GM18858 (cell line): ENCODE results near the gene CRY2.

Experiments
- ATAC-seq: cut with Tn5 transposase; IDR thresholded peaks from one replicate; pipeline ENCODE4 v1.9.1; 2021; ENCODE audit not compliant: unreplicated experiment

The CRY2 gene

GRCh38 chr11:45877221-45877620 lies 29.9 kb downstream of the CRY2 start:
- ATAC-seq, result no peak

- ATAC-seq, result no peak
These were observed 30.6 kb downstream of the CRY2 start for GRCh38 chr11:45877845-45878244.

- ATAC-seq, result no peak
These were observed 32.8 kb downstream of the CRY2 start for GRCh38 chr11:45879803-45880686.

GRCh38 chr11:45880772-45881570 lies 33.7 kb downstream of the CRY2 start:
- ATAC-seq, result no peak

DNA sequence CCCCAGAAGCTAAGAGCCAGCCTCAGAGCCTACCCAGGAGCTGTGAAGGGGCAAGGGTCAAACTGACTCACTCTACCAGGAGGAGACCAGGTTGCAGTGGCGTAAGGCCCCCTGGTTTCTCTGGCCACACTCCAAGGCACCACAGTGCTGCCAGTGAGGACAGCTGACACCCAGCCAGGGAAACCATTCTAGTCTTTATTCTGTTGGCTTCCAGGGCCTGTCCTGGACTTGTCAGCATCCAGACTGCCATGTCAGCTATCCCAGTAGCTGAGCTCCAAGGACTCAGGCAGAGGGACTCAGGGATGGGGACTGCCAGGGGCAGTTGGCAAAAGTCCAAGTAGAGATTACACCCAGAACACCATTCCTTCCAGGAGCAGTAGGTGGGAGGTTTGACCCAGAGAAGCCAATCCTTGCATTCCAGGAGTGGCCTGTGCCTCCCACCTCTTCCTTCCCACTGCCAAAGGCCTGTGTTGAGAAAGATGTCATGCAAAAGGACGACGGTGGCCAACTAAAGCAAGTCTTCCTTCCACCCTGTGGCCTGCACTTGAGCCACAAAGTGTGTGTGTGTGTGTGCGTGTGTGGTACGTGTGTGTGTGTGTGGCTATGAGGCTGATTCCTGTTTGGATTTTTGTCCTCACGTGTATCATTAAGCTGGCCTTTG lies 34.6 kb downstream of the CRY2 start:
- ATAC-seq, result no peak

DNA sequence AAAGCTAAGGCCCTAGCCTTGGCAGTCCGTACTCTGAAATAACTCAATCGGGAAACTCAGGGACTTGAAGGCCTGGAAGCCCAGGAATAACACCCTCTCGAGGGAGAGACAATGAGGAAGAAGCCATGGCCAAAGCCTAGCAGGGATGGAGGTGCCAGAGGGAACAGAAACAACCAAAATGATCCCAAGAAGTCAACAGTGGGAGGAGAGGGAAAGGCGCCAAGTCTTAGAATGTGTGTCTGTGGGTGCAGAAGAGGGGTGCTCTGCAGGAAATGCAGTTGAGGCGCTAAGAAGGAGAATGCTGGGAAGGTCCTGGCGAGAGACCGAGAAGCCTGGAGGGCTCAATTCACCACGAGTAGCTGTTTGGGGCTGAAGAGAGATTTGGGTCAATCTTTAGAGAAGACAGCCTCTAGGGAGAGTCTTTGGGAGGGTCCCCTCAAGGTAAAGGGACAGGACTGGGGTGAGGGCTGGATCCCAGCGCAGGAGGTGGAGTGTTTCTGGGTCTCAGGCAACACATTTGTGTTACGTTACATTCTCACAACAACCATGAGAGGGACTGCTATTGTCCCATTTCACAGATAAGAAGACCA lies 37.4 kb downstream of the CRY2 start:
- no peak for ATAC-seq

DNA sequence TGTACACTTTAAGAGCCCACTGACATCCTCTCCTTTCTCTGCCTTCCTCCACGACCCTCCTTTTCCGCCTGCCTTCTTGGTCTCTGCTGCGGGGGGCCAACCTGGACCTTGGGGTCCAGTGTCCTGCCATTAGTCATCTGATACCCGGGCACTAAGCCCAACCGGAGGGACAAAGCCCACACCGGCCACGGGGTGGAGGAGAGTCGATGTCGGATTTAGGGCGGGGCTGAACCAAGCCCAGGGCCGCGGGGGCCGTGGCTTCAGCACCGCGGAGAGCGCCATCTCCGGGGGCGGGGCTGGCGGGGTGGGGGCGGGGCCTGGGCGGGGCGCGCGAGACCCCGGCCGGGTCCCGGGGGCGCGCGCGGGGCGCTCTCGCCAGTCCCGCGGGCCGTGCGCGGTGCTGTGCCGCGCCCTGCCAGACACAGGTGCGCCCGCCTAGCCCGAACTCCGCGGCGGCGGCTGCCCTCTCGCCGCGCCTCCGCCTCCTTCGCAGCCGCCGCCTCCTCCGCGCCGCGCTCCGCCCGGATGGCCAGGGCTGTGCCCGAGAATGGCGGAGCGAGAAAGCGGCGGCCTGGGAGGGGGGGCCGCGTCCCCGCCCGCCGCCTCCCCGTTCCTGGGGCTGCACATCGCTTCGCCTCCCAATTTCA lies 38.1 kb downstream of the CRY2 start, which contains the start of gene MAPK8IP1:
MAPK8IP1 (plus strand) TSS at position 378 of the 647 bp plus-strand sequence; CDS start at position 548, 170 bp downstream.
- ATAC-seq, result no peak

- no peak for ATAC-seq
These were observed 38.8 kb downstream of the CRY2 start for GRCh38 chr11:45885921-45886721.

- ATAC-seq, result no peak
These were observed 39.7 kb downstream of the CRY2 start for GRCh38 chr11:45886816-45887520.

DNA sequence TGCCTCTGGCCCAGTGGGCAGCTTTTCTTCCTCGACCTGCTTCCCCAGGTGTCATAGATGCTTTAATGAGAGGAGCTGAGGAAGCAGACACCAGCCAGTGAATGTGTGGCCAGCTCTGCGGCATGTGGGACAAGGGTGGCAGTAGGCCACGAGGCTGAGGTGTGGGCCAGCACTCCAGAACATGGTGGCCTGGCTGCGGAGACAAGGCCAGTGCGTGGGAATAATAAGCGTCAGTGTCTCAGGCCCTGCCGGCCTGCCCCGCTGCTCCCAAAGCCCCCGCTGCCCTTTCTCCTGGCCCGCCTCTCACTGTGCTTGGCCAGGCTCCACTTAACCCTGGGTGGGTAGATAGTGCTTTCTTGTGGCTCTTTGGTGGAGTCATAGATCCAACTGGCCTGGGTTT lies 40.3 kb downstream of the CRY2 start:
- ATAC-seq, result no peak

DNA sequence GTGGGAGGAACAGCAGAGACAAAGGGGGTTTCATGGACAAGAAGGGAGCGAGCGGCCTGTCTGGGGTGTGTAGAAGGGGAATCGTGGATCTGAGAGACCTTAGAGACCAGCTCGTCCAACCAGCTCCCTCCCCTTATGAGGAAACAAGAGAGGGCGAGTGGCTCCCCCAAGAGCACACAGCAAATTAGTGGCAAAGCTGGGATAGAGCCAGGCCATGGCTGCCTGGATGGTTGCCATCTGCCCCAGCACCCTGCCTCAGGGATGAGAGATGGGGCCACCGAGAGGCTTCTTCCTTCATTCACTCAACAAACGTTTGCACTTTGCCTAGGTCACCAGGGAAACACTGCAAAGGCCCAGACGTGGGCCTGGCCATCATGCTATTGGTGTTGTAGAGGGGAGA lies 42.3 kb downstream of the CRY2 start:
- ATAC-seq, result no peak

GRCh38 chr11:45889966-45890365 lies 42.7 kb downstream of the CRY2 start:
- ATAC-seq, result no peak

- ATAC-seq, result no peak
These were observed 43.7 kb downstream of the CRY2 start for GRCh38 chr11:45890886-45891550.

DNA sequence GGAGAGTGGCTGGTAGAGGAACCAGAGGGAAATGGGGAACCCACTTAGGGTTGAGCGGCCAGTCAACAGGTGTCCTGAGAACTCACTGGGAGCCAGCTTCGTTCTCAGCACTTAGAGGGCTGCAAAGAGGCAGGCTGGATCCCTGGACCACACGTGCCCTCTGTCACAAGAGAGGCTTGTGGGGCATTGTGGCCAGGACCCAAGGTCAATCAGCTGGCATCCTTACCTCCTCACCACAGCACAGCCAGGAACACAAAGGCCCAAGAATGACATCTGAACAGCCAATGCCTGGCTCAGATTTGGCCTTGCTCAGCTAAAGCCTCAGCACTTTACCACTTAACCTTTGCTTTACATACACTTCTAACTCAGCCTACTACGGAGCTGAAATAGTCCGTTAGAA lies 45.6 kb downstream of the CRY2 start:
- no peak for ATAC-seq

DNA sequence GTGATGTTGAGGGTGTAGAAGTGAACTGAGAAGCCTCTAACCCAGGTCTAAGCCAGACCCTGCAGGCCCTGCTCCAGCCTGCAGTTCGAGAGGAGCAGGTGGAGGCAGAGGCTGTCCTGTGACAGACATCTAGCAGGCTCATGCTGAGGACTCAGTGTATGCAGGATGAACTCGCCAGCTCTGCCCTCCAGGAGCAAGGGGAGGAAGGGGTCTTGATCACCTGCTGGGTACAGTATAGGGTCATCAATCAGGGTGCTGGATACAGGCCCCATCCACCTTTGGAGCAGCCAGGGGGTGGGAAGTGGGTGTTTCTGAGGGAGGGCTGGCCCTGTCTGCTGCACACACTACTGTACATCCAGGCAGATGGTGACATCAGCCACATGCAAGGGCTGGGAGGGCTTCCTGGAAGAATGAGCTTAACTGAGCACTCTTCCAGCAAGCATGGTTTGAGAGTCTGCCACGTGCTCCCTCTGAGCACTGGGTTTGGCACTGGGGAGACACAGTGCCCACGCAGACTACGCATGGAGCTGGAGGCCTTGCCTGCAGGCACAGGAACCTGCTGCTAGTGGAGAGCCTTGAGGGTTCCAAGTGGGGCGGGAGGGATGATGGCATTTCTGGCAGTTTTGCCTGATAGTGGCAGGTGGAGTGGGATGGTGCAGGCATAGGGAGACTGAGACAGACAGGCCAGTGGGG lies 47.4 kb downstream of the CRY2 start:
- ATAC-seq, result no peak

- ATAC-seq, result no peak
These were observed 48.4 kb downstream of the CRY2 start for GRCh38 chr11:45895553-45896259.

DNA sequence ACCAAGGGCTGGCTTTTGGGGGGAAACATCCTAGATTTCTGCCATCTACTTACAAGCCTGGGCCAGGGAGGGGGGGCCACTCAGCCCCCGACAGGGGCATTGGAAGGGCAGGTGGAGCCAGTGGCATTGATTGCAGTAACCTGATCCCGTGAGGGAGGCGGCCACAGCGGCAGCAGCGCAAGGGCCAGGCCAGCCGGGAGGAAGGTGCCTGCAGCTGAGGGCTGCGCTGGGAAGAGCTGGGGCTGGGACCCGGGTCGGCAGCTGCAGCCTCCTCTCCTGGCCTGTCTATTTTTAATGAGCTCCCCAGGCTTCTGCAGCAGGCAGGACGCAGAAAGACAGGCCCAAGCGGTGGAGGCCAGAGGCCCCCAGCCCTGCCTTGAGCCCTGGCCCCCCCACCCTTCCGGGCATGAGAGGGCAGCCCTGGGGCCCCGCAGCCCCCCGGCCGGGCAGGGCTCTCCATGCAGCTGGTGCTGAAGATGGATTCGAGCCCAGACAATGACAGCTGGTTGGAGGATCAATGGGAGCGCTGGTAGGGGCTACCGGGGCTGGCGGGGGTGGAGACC lies 49.2 kb downstream of the CRY2 start:
- ATAC-seq, result no peak
